Measurements from ENCODE around the gene VTI1B. TPM values are rescaled to one million over a fixed set of nuclear protein-coding genes. Genes with fewer than 3 reads are reported as not detected.

VTI1B gene
- polyA plus RNA-seq, 1 donor (not counting 4 experiments of a cell fraction or from before 2014, with no cell fraction given), result 94.4 TPM

DNA sequence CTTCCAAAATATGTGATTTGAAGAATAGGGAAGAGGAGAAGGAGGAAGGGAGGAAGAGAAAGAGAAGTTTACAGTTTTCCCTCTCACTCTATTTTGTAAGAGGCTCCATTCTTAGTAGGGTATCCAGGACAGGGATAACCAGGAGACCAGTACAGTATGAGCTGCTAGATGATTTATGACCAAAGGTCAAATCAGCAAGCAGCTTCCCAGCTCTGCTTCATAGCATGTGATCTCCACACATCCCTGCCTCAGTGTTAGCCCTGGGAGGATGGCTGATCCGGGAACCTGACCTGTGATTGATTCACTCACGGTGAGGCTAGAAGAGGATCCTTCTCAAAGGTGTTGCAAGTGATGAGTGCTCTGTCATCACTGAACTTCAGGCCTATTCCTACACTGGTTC is 43.8 kb upstream of the VTI1B start:
- FAIRE-seq (no peak), DNase-seq (ENCODE audit: low read depth, low spot score) (no peak)
- dilution Hi-C loops (cut with MboI; ENCODE audit: extremely low pct_ligation_motif_present, low sequenced_read_pairs), result no loop called here
- TF ChIP-seq CTCF (optimal IDR thresholded peaks at IDR 0.05 in 1 of 3, IDR thresholded peaks at IDR 0.05 in 1 of 3, conservative IDR thresholded peaks at IDR 0.05 in 1 of 3; ENCODE audit: extremely low read depth in 1 of 3, insufficient read depth in 2 of 3, low read length in 3 of 3) (no peak), EZH2 (IDR thresholded peaks at IDR 0.05; ENCODE audit: low read length) (no peak)
- no peaks in the 10 kb centered on the region for H3K9me1 ChIP-seq (ENCODE audit: control insufficient read depth, extremely low read depth, insufficient read depth, low read length)
- H3K4me1 ChIP-seq (ENCODE audit: control insufficient read depth, extremely low read depth, insufficient read depth, low read length), result no peaks in the 10 kb centered on the region
- no peaks in the 10 kb centered on the region for H3K9me3 ChIP-seq (ENCODE audit: control insufficient read depth, low read depth, low read length)
- H2AFZ ChIP-seq (ENCODE audit: control insufficient read depth, low read length), result no peak overlapping the region
- no peak overlapping the region for H3K9ac ChIP-seq (ENCODE audit: control insufficient read depth, extremely low read depth, insufficient read depth, low read length)
- H3K4me3 ChIP-seq (ENCODE audit: control insufficient read depth in 2 of 3, extremely low read depth in 1 of 3, insufficient read depth in 2 of 3, low read depth in 1 of 3, low read length in 3 of 3), result no peak overlapping the region
- H3K79me2 ChIP-seq (ENCODE audit: control insufficient read depth, insufficient read depth, low read length), result no peaks in the 10 kb centered on the region
- H3K27ac ChIP-seq (ENCODE audit: control insufficient read depth, insufficient read depth, low read length), result no peak overlapping the region
- H4K20me1 ChIP-seq (ENCODE audit: control insufficient read depth, extremely low read depth, insufficient read depth, low read length), result no peaks in the 10 kb centered on the region
- H3K27me3 ChIP-seq (ENCODE audit: control insufficient read depth, extremely low read depth, insufficient read depth, low read length), result peaks cover 20% of the 10 kb centered on the region
- H3K4me2 ChIP-seq (ENCODE audit: control insufficient read depth, extremely low read depth, insufficient read depth, low read depth, low read length), result no peak overlapping the region
- no peaks in the 10 kb centered on the region for H3K36me3 ChIP-seq (ENCODE audit: control insufficient read depth in 2 of 2, extremely low read depth in 1 of 2, insufficient read depth in 2 of 2, low read length in 2 of 2)

DNA sequence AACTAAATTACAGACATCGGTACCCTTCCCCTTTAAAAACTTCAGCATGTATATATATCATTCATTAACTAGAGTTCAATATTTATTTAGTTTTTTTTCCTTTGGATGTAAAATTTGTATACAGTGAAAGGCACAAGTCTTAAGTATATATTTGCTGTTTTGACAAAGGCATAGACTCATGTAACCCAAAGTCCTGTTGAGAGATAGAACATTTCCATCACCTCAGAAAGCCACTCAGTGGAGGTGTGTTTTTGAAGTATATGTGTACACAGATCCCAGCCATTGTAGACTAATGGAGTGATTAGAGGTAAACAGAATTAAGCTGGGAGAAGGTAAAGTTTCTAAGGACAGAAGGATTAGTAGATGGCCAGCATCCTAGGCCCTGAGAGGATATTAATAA is 42.6 kb upstream of the VTI1B start:
- Histone ChIP-seq H3K27me3 (ENCODE audit: control insufficient read depth, extremely low read depth, insufficient read depth, low read length) (peaks cover 11% of the 10 kb centered on the region), H3K4me2 (ENCODE audit: control insufficient read depth, extremely low read depth, insufficient read depth, low read depth, low read length) (no peak overlapping the region), H3K9ac (ENCODE audit: control insufficient read depth, extremely low read depth, insufficient read depth, low read length) (no peak overlapping the region), H3K27ac (ENCODE audit: control insufficient read depth, insufficient read depth, low read length) (no peak overlapping the region), H3K9me1 (ENCODE audit: control insufficient read depth, extremely low read depth, insufficient read depth, low read length) (no peaks in the 10 kb centered on the region), H3K4me3 (ENCODE audit: control insufficient read depth in 2 of 3, extremely low read depth in 1 of 3, insufficient read depth in 2 of 3, low read depth in 1 of 3, low read length in 3 of 3) (no peak overlapping the region), H3K9me3 (ENCODE audit: control insufficient read depth, low read depth, low read length) (no peaks in the 10 kb centered on the region), H2AFZ (ENCODE audit: control insufficient read depth, low read length) (no peak overlapping the region), H4K20me1 (ENCODE audit: control insufficient read depth, extremely low read depth, insufficient read depth, low read length) (no peaks in the 10 kb centered on the region), H3K36me3 (ENCODE audit: control insufficient read depth in 2 of 2, extremely low read depth in 1 of 2, insufficient read depth in 2 of 2, low read length in 2 of 2) (no peaks in the 10 kb centered on the region), H3K4me1 (ENCODE audit: control insufficient read depth, extremely low read depth, insufficient read depth, low read length) (no peaks in the 10 kb centered on the region), H3K79me2 (ENCODE audit: control insufficient read depth, insufficient read depth, low read length) (no peaks in the 10 kb centered on the region)
- dilution Hi-C loops (cut with MboI; ENCODE audit: extremely low pct_ligation_motif_present, low sequenced_read_pairs), result no loop called here
- DNase-seq (ENCODE audit: low read depth, low spot score) (no peak), FAIRE-seq (no peak)
- no peak for TF ChIP-seq EZH2 (IDR thresholded peaks at IDR 0.05; ENCODE audit: low read length)
- TF ChIP-seq CTCF (optimal IDR thresholded peaks at IDR 0.05 in 1 of 3, IDR thresholded peaks at IDR 0.05 in 1 of 3, conservative IDR thresholded peaks at IDR 0.05 in 1 of 3; ENCODE audit: extremely low read depth in 1 of 3, insufficient read depth in 2 of 3, low read length in 3 of 3), result no peak

All from keratinocyte (primary cell).